ENCODE measurements around the gene UNK. TPM values are rescaled to one million over a fixed set of nuclear protein-coding genes. Genes with fewer than 3 reads are reported as not detected.

Gene UNK
- polyA plus RNA-seq, 4 donors: 8.9 to 34.3 (median 16.3) TPM

DNA sequence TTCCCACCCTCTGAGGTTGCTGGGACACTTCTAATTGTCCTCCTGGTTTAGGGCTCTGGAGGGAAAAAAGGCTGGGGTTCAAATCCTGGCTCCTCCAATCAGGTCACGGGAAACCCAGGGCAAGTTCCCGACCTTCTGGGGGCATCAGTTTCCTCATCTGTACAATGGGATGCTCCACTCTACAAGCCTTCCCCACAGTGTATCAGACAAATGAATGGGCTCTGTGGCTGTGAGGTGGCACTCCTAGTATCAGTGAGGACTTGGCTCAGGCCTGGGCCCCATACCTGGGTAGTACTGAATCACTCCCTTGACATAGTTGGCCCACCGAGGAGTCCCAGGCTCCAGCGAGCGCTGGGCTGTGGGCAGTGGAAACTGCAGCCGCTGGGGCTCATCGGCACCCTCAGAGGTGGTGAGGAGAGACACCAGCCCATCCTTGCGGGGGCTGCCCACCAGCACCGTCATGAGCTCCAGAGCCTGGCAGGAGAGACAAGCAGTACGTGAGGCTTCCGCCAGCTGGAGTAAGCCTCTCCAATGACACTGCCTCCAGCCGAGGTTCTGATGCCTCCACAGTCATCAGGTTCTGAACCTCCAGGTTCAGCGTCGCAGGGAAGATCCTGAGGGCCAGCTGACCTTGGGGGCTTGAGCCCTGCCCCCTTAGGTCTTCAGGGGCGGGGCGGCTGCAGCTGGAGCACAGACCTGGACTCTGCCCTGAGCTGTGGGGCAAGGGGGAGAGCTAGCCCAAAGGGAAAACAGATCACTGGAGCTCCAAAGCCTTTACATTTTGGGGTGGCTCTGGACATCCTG lies 20.8 kb upstream of the UNK start:
- H3K4me3 ChIP-seq (ENCODE audit: low read depth in 1 of 3, low read length in 3 of 3): peak overlapping the region in 2 of 3 donors; percentile 66 to 84
- FAIRE-seq (no peak), DNase-seq (peak; percentile 67 to 72)
- H3K4me1 ChIP-seq (ENCODE audit: control insufficient read depth in 3 of 3, insufficient read depth in 2 of 3, low read depth in 1 of 3, low read length in 2 of 3): peaks cover 0 to 17% (median 4%) of the 10 kb centered on the region in 3 donors
- H3K27ac ChIP-seq (ENCODE audit: low read depth in 1 of 3, low read length in 2 of 3): peak overlapping the region; percentile 12 to 92 (median 84)
- no peaks in the 10 kb centered on the region for H3K9me3 ChIP-seq (ENCODE audit: control insufficient read depth in 2 of 2, insufficient read depth in 1 of 2, low read depth in 1 of 2, low read length in 1 of 2)
- H3K27me3 ChIP-seq (ENCODE audit: control insufficient read depth in 3 of 3, insufficient read depth in 3 of 3, low read length in 3 of 3): no peaks in the 10 kb centered on the region
- peaks cover 0 to 38% (median 0%) of the 10 kb centered on the region in 3 donors for H3K36me3 ChIP-seq (ENCODE audit: control insufficient read depth in 3 of 3, insufficient read depth in 2 of 3, low read depth in 1 of 3, low read length in 3 of 3)
- WGBS, 3 donors: 46 to 63% (median 50%) methylated on average over 16 of the region's 16 CpGs

DNA sequence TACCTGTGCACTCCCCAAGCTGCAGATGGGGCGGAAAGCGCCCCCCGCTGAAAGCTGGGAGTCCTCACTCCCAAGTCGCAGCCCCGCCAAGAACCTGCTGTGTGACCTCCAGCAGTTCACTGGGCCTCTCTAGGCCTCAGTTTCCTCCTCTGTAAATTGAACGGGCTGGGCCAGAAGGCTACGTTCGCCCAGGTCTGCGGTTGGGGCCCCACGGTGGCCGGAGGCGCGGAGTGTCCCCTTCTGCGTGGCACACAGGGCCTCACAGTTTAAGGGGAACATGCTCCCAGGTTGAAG lies 20.2 kb upstream of the UNK start:
- Histone ChIP-seq H3K9me3 (ENCODE audit: control insufficient read depth in 2 of 2, insufficient read depth in 1 of 2, low read depth in 1 of 2, low read length in 1 of 2) (no peaks in the 10 kb centered on the region), H3K4me1 (ENCODE audit: control insufficient read depth in 3 of 3, insufficient read depth in 2 of 3, low read depth in 1 of 3, low read length in 2 of 3) (peaks cover 0 to 18% (median 4%) of the 10 kb centered on the region in 3 donors), H3K4me3 (ENCODE audit: low read depth in 1 of 3, low read length in 3 of 3) (peak overlapping the region; percentile 66 to 84 (median 71)), H3K27me3 (ENCODE audit: control insufficient read depth in 3 of 3, insufficient read depth in 3 of 3, low read length in 3 of 3) (no peaks in the 10 kb centered on the region), H3K27ac (ENCODE audit: low read depth in 1 of 3, low read length in 2 of 3) (peak overlapping the region; percentile 84 to 92 (median 86)), H3K36me3 (ENCODE audit: control insufficient read depth in 3 of 3, insufficient read depth in 2 of 3, low read depth in 1 of 3, low read length in 3 of 3) (peaks cover 0 to 36% (median 0%) of the 10 kb centered on the region in 3 donors)
- FAIRE-seq (no peak), DNase-seq (no peak)
- WGBS, 3 donors: 1 to 10% (median 6%) methylated on average over 14 of the region's 14 CpGs

DNA sequence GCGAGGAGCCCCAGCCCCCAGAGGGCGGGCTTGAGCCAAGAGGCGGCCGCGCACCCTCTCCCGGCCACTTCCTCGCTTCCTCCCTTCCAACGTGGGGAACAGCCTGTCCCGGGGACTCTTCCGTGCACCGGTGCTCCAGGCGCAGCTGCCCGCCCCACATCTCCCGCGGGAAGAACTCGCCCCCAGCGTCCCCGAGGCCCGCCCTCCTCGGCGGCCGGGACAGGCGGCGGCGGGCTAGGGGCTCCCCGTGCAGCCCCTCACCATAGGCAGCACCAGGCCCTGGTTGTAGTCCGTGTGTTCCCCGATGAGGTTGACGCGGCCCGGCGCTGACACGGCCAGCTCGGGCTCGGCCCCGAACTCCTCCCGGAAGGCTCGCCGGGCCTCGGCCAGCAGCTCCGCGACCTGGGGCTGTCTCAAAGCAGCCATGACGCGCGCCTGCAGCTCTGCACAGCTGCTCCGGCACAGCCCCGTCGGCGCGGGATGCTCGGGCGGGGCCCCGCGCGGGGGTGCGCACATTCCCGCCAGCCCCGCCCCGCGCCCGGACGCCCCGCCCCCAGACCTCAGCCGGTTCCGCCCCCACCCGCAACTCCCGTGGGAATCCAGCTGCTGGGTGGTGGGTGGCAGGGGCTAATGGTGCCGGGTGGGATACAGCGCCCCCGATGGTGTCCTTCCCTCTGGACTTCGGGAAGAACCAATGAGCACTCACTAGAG lies 19.7 kb upstream of the UNK start, which contains the start of gene GALK1:
TSS of gene GALK1 (minus strand) at position 482 of the 711 bp plus-strand sequence. CDS start at position 426, 56 bp downstream.
- peaks cover 0 to 23% (median 4%) of the 10 kb centered on the region in 3 donors for H3K4me1 ChIP-seq (ENCODE audit: control insufficient read depth in 3 of 3, insufficient read depth in 2 of 3, low read depth in 1 of 3, low read length in 2 of 3)
- no peaks in the 10 kb centered on the region for H3K27me3 ChIP-seq (ENCODE audit: control insufficient read depth in 3 of 3, insufficient read depth in 3 of 3, low read length in 3 of 3)
- H3K36me3 ChIP-seq (ENCODE audit: control insufficient read depth in 3 of 3, insufficient read depth in 2 of 3, low read depth in 1 of 3, low read length in 3 of 3): peaks cover 0 to 32% (median 0%) of the 10 kb centered on the region in 3 donors
- peak within 1 kb of the TSS; percentile 84 to 92 (median 86) for H3K27ac ChIP-seq (ENCODE audit: low read depth in 1 of 3, low read length in 2 of 3)
- DNase-seq: peak; percentile 81 to 87
- FAIRE-seq: no peak
- peak within 1 kb of the TSS; percentile 66 to 84 (median 71) for H3K4me3 ChIP-seq (ENCODE audit: low read depth in 1 of 3, low read length in 3 of 3)
- 0 to 1% (median 1%) methylated on average over 48 to 71 of the region's 71 CpGs for WGBS, 3 donors
- no peaks in the 10 kb centered on the region for H3K9me3 ChIP-seq (ENCODE audit: control insufficient read depth in 2 of 2, insufficient read depth in 1 of 2, low read depth in 1 of 2, low read length in 1 of 2)

DNA sequence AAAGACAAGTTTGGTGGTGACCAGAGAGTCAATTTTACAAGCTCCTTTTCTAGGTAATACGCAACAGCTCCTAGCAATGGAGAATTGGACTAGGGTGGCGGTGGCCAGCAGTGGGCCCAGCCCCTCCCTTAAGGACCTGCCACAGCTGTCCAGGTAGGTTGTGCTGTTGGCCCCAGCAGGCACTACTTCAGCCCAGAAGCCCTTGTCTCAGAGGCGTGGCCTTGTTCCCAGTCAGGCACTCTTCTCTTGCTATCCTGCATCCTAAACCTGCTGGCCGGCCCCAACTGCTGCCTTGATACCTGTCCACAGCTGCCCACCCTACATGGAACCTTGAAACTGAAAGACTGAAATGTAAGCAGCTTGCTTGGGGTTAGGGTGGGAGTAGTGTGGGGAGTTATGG lies 18.6 kb upstream of the UNK start:
- Histone ChIP-seq H3K36me3 (ENCODE audit: control insufficient read depth in 3 of 3, insufficient read depth in 2 of 3, low read depth in 1 of 3, low read length in 3 of 3) (peaks cover 0 to 24% (median 0%) of the 10 kb centered on the region in 3 donors), H3K4me1 (ENCODE audit: control insufficient read depth in 3 of 3, insufficient read depth in 2 of 3, low read depth in 1 of 3, low read length in 2 of 3) (peaks cover 0 to 33% (median 4%) of the 10 kb centered on the region in 3 donors), H3K9me3 (ENCODE audit: control insufficient read depth in 2 of 2, insufficient read depth in 1 of 2, low read depth in 1 of 2, low read length in 1 of 2) (no peaks in the 10 kb centered on the region), H3K27me3 (ENCODE audit: control insufficient read depth in 3 of 3, insufficient read depth in 3 of 3, low read length in 3 of 3) (no peaks in the 10 kb centered on the region), H3K4me3 (ENCODE audit: low read depth in 1 of 3, low read length in 3 of 3) (no peak overlapping the region), H3K27ac (ENCODE audit: low read depth in 1 of 3, low read length in 2 of 3) (no peak overlapping the region)
- no peak for DNase-seq
- 76 to 89% (median 89%) methylated on average over 4 of the region's 4 CpGs for whole genome bisulfite sequencing, 3 donors
- no peak for FAIRE-seq

DNA sequence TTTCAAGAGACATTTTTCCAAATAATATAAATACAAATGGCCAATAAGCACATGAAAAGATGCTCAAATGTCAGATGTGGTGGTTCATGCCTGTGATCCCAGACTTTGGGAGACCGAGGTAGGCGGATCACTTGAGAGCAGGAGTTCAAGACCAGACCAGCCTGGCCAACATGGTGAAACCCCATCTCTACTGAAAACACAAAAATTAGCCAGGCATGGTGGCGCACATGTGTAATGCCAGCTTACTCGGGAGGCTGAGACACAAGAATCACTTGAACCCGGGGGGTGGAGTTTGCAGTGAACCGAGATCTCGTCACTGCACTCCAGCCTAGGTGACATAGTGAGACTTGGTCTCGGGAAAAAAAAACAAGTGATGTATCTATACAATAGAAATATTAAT lies 16.7 kb upstream of the UNK start:
- WGBS, 3 donors: 85 to 90% (median 88%) methylated on average over 8 of the region's 8 CpGs
- no peak for FAIRE-seq
- Histone ChIP-seq H3K9me3 (ENCODE audit: control insufficient read depth in 2 of 2, insufficient read depth in 1 of 2, low read depth in 1 of 2, low read length in 1 of 2) (no peaks in the 10 kb centered on the region), H3K36me3 (ENCODE audit: control insufficient read depth in 3 of 3, insufficient read depth in 2 of 3, low read depth in 1 of 3, low read length in 3 of 3) (peaks cover 0 to 11% (median 0%) of the 10 kb centered on the region in 3 donors), H3K27ac (ENCODE audit: low read depth in 1 of 3, low read length in 2 of 3) (no peak overlapping the region), H3K27me3 (ENCODE audit: control insufficient read depth in 3 of 3, insufficient read depth in 3 of 3, low read length in 3 of 3) (no peaks in the 10 kb centered on the region), H3K4me1 (ENCODE audit: control insufficient read depth in 3 of 3, insufficient read depth in 2 of 3, low read depth in 1 of 3, low read length in 2 of 3) (peaks cover 0 to 52% (median 4%) of the 10 kb centered on the region in 3 donors), H3K4me3 (ENCODE audit: low read depth in 1 of 3, low read length in 3 of 3) (no peak overlapping the region)
- no peak for DNase-seq

DNA sequence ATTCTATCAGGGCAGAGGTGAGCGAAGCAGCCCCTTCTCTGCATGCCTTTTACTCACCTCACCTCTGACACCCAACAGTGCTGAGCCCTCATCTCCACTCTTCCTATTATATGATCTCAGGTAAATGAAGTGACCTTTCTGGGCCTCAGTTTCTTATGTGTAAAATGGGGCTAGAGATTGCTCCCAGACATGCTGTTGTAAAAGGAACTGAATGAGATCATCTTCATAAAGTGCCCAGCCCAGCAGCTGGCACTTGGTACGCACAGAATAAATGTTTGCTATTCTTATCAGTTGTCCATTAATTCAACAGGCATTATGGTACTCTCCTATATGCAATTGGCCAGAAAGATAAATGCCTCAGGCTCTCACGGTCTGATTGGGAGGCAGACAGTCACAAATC lies 15.1 kb upstream of the UNK start:
- no peak for FAIRE-seq
- Histone ChIP-seq H3K27me3 (ENCODE audit: control insufficient read depth in 3 of 3, insufficient read depth in 3 of 3, low read length in 3 of 3) (no peaks in the 10 kb centered on the region), H3K4me1 (ENCODE audit: control insufficient read depth in 3 of 3, insufficient read depth in 2 of 3, low read depth in 1 of 3, low read length in 2 of 3) (peaks cover 0 to 45% (median under 1%) of the 10 kb centered on the region in 3 donors), H3K27ac (ENCODE audit: low read depth in 1 of 3, low read length in 2 of 3) (peak overlapping the region in 2 of 3 donors; percentile 57 to 63), H3K36me3 (ENCODE audit: control insufficient read depth in 3 of 3, insufficient read depth in 2 of 3, low read depth in 1 of 3, low read length in 3 of 3) (peaks cover 0 to 10% (median 0%) of the 10 kb centered on the region in 3 donors), H3K9me3 (ENCODE audit: control insufficient read depth in 2 of 2, insufficient read depth in 1 of 2, low read depth in 1 of 2, low read length in 1 of 2) (no peaks in the 10 kb centered on the region), H3K4me3 (ENCODE audit: low read depth in 1 of 3, low read length in 3 of 3) (no peak overlapping the region)
- DNase-seq: peak; percentile 78 to 97
- 30 to 64% (median 55%) methylated on average over 3 of the region's 3 CpGs for WGBS, 3 donors

DNA sequence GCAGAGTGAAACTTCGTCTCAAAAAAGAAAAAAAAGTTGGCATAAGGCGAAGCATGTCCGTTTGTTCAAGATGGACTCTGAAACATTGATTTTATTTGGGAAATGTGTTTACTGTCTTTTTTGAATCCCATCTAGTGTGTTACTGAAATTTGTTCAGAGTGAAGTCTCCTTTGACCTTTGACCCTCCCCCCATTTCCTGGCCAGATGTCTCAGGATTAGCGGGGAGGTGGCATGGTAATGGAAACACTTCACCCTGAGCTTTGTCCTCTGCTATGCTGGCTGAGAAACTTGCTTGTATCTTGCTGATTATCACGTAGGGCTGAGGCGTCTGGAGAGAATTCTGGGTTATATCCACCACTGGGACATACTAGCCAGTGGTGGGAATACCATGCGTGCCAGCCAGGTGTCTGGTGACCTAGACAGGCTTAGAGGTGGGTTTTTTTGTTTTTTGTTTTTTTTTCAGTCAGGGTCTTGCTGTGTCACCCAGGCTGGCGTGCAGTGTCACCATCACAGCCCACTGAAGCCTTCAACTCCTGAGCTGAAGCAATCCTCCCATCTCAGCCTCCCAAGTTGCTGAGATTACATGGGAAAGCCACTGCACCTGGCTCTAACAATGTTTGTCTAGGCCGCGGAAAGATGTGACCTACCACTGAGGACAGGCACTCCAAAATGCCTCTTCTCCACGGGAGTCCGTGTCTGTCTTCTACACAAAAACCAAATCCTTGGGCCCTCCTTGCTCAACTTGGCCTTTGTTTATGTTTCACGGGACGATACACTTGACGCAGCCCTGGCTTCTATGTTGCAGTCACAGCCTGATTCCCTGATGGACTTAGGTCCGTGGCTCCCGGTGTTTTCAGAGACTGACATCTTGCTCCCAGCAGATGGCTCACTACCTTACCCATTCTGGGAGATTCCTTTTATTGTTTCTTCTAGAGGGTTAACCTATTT lies 13.0 kb upstream of the UNK start:
- no peak overlapping the region for H3K4me3 ChIP-seq (ENCODE audit: low read depth in 1 of 3, low read length in 3 of 3)
- H3K27me3 ChIP-seq (ENCODE audit: control insufficient read depth in 3 of 3, insufficient read depth in 3 of 3, low read length in 3 of 3): no peaks in the 10 kb centered on the region
- H3K4me1 ChIP-seq (ENCODE audit: control insufficient read depth in 3 of 3, insufficient read depth in 2 of 3, low read depth in 1 of 3, low read length in 2 of 3): peaks cover 0 to 50% (median 0%) of the 10 kb centered on the region in 3 donors
- FAIRE-seq (no peak), DNase-seq (peak; percentile 83 to 87)
- no peaks in the 10 kb centered on the region for H3K9me3 ChIP-seq (ENCODE audit: control insufficient read depth in 2 of 2, insufficient read depth in 1 of 2, low read depth in 1 of 2, low read length in 1 of 2)
- 22 to 51% (median 38%) methylated on average over 17 of the region's 17 CpGs for WGBS, 3 donors
- H3K27ac ChIP-seq (ENCODE audit: low read depth in 1 of 3, low read length in 2 of 3): peak overlapping the region; percentile 67 to 88 (median 71)
- H3K36me3 ChIP-seq (ENCODE audit: control insufficient read depth in 3 of 3, insufficient read depth in 2 of 3, low read depth in 1 of 3, low read length in 3 of 3): peaks cover 0 to 26% (median 3%) of the 10 kb centered on the region in 3 donors

Data from small intestine (tissue), 7 donors.